HEK293 (cell line): Measurements from ENCODE around the gene CSNK1G3.
A peak's percentile ranks its signal among the peaks of the same experiment; 100 is the strongest.

ENCODE experiments used
- CTCF ChIA-PET: fragments of 350-600 bp; formaldehyde crosslinking; extraction: SDS; loops from one replicate; lab custom pipeline; 2021; ENCODE audit warnings: antibody characterized with exemption; lab: Yijun Ruan, JAX
- POLR2A ChIA-PET: fragments of 300-600 bp; formaldehyde crosslinking; extraction: SDS; loops from one replicate; lab custom pipeline; 2020; ENCODE audit warnings: antibody characterized with exemption, inconsistent platforms; lab: Yijun Ruan, JAX
- H3K27ac ChIP-seq: fragments of 200-500 bp; sonication (Bioruptor generic); 2 replicates; pipeline ENCODE4 v1.5.1; 2014; ENCODE audit warnings: low read depth, low read length, control low read depth, inconsistent platforms; ENCODE audit errors: extremely low read depth
- H3K36me3 ChIP-seq, 2 experiments: fragments of 200-500 bp in 1 of 2; sonication (Bioruptor generic) in 1 of 2; 1 replicate in 1 of 2; 2 replicates in 1 of 2; pipeline ENCODE4 v1.5.1; 2014 to 2017; ENCODE audit warnings: inconsistent platforms in 2 of 2, low read length in 2 of 2; ENCODE audit not compliant: control insufficient read depth in 2 of 2, insufficient read depth in 1 of 2
- H3K4me1 ChIP-seq: fragments of 200-500 bp; sonication (Bioruptor generic); 2 replicates; pipeline ENCODE4 v1.5.1; 2014; ENCODE audit warnings: mild to moderate bottlenecking, low read length, inconsistent platforms; ENCODE audit not compliant: control insufficient read depth, insufficient read depth
- H3K4me3 ChIP-seq: 2 replicates; pipeline ENCODE4 v1.5.1; 2011; ENCODE audit warnings: low read depth, mild to moderate bottlenecking, control low read depth, low read length, moderate library complexity
- H3K9me3 ChIP-seq: fragments of 200-500 bp; sonication (Bioruptor generic); 2 replicates; pipeline ENCODE4 v1.5.1; 2014; ENCODE audit warnings: low read depth, low read length, inconsistent platforms; ENCODE audit not compliant: control insufficient read depth, insufficient read depth
- AEBP2 ChIP-seq: fragments of 450-650 bp; formaldehyde crosslinking; IDR thresholded peaks from 2 replicates; pipeline ENCODE4 v1.5.1; 2016; ENCODE audit warnings: missing biosample characterization, missing genetic modification characterization, borderline replicate concordance
- BCL11B ChIP-seq: fragments of 450-650 bp; formaldehyde crosslinking; IDR thresholded peaks from 2 replicates; pipeline ENCODE4 v1.5.1; 2016; ENCODE audit warnings: low read depth, missing biosample characterization, missing genetic modification characterization
- EGR2 ChIP-seq: fragments of 450-650 bp; formaldehyde crosslinking; IDR thresholded peaks from 2 replicates; pipeline ENCODE4 v1.5.1; 2016; ENCODE audit warnings: low read depth, missing biosample characterization, missing genetic modification characterization
- GLI2 ChIP-seq: fragments of 450-650 bp; formaldehyde crosslinking; IDR thresholded peaks from 2 replicates; pipeline ENCODE4; 2017; ENCODE audit warnings: missing biosample characterization, missing genetic modification characterization, low read depth, borderline replicate concordance
- GLIS1 ChIP-seq: fragments of 450-650 bp; formaldehyde crosslinking; IDR thresholded peaks from 2 replicates; pipeline ENCODE4 v1.5.1; 2016; ENCODE audit warnings: missing biosample characterization, missing genetic modification characterization
- HIC1 ChIP-seq: fragments of 450-650 bp; formaldehyde crosslinking; IDR thresholded peaks from 2 replicates; pipeline ENCODE4 v1.5.1; 2016; ENCODE audit warnings: missing biosample characterization, missing genetic modification characterization
- KLF8 ChIP-seq: fragments of 450-650 bp; formaldehyde crosslinking; IDR thresholded peaks from 2 replicates; pipeline ENCODE4 v1.5.1; 2016; ENCODE audit warnings: missing biosample characterization, missing genetic modification characterization
- MYNN ChIP-seq: fragments of 450-650 bp; formaldehyde crosslinking; IDR thresholded peaks from 2 replicates; pipeline ENCODE4 v1.5.1; 2016; ENCODE audit warnings: missing biosample characterization, missing genetic modification characterization, borderline replicate concordance
- PRDM6 ChIP-seq: fragments of 450-650 bp; formaldehyde crosslinking; IDR thresholded peaks from 2 replicates; pipeline ENCODE4 v1.5.1; 2017; ENCODE audit warnings: missing biosample characterization, missing genetic modification characterization
- YY1 ChIP-seq: fragments of 450-650 bp; formaldehyde crosslinking; IDR thresholded peaks from 2 replicates; pipeline ENCODE4 v1.5.1; 2018; ENCODE audit warnings: missing biosample characterization, missing genetic modification characterization
- ZBTB21 ChIP-seq: fragments of 450-650 bp; formaldehyde crosslinking; IDR thresholded peaks from 2 replicates; pipeline ENCODE4 v1.5.1; 2017; ENCODE audit warnings: missing biosample characterization, missing genetic modification characterization
- ZFP3 ChIP-seq: fragments of 450-650 bp; formaldehyde crosslinking; IDR thresholded peaks from 2 replicates; pipeline ENCODE4 v1.5.1; 2016; ENCODE audit warnings: low read depth, missing biosample characterization, missing genetic modification characterization
- ZNF2 ChIP-seq: fragments of 450-650 bp; formaldehyde crosslinking; IDR thresholded peaks from 2 replicates; pipeline ENCODE4 v1.5.1; 2016; ENCODE audit warnings: missing biosample characterization, missing genetic modification characterization
- ZNF248 ChIP-seq: fragments of 450-650 bp; formaldehyde crosslinking; IDR thresholded peaks from 2 replicates; pipeline ENCODE4 v1.5.1; 2017; ENCODE audit warnings: missing biosample characterization, missing genetic modification characterization
- ZNF26 ChIP-seq: fragments of 450-650 bp; formaldehyde crosslinking; IDR thresholded peaks from 2 replicates; pipeline ENCODE4 v1.5.1; 2016; ENCODE audit warnings: missing biosample characterization, missing genetic modification characterization
- ZNF354C ChIP-seq: fragments of 450-650 bp; formaldehyde crosslinking; IDR thresholded peaks from 2 replicates; pipeline ENCODE4 v1.5.1; 2016; ENCODE audit warnings: missing biosample characterization, missing genetic modification characterization, low read depth, borderline replicate concordance
- ZNF501 ChIP-seq: fragments of 450-650 bp; formaldehyde crosslinking; IDR thresholded peaks from 2 replicates; pipeline ENCODE4 v1.5.1; 2016; ENCODE audit warnings: missing biosample characterization, missing genetic modification characterization
- ZNF529 ChIP-seq: fragments of 450-650 bp; formaldehyde crosslinking; IDR thresholded peaks from 2 replicates; pipeline ENCODE4 v1.5.1; 2017; ENCODE audit warnings: missing genetic modification characterization, missing biosample characterization; ENCODE audit not compliant: insufficient replicate concordance
- ZNF571 ChIP-seq: fragments of 450-650 bp; formaldehyde crosslinking; IDR thresholded peaks from 2 replicates; pipeline ENCODE4 v1.5.0; 2017; ENCODE audit warnings: missing biosample characterization, missing genetic modification characterization
- ZNF645 ChIP-seq: fragments of 450-650 bp; formaldehyde crosslinking; IDR thresholded peaks from 2 replicates; pipeline ENCODE4; 2016; ENCODE audit warnings: missing biosample characterization, missing genetic modification characterization
- ZNF777 ChIP-seq: fragments of 450-650 bp; formaldehyde crosslinking; IDR thresholded peaks from 2 replicates; pipeline ENCODE4 v1.5.1; 2017; ENCODE audit warnings: missing biosample characterization, missing genetic modification characterization, borderline replicate concordance
- ZSCAN16 ChIP-seq: fragments of 450-650 bp; formaldehyde crosslinking; IDR thresholded peaks from 2 replicates; pipeline ENCODE4 v1.5.1; 2016; ENCODE audit warnings: missing biosample characterization, missing genetic modification characterization
- ZXDB ChIP-seq: fragments of 450-650 bp; formaldehyde crosslinking; IDR thresholded peaks from 2 replicates; pipeline ENCODE4 v1.5.1; 2016; ENCODE audit warnings: missing biosample characterization, missing genetic modification characterization

Gene CSNK1G3

GRCh38 chr5:123530728-123531127 is 18.8 kb downstream of the CSNK1G3 start:
- CTCF ChIA-PET, result no interaction called here
- POLR2A ChIA-PET, result no interaction called here
- TF ChIP-seq PRDM6 (tag by site-specific recombination) (0 out of 2 replicates have a peak, but pooled peaks have one; percentile 21), ZNF777 (tag by site-specific recombination) (no peak)
- H3K36me3 ChIP-seq, result no peaks in the 10 kb centered on the region
- H3K27ac ChIP-seq, result no peak overlapping the region
- peaks cover 5% of the 10 kb centered on the region; the same call in 1 of the 2 replicates for H3K4me1 ChIP-seq
- no peaks in the 10 kb centered on the region for H3K9me3 ChIP-seq
- no peak overlapping the region for H3K4me3 ChIP-seq

GRCh38 chr5:123535648-123536047 is 23.7 kb downstream of the CSNK1G3 start:
- H3K27ac ChIP-seq, result no peak overlapping the region; the same call in 1 of the 2 replicates
- POLR2A ChIA-PET, result no interaction called here
- CTCF ChIA-PET, result interaction anchor here (1.2 kb wide), 1 partner anchor 92 kb away, joined by 3 read pairs; no protein-coding TSS in a partner anchor
- H3K36me3 ChIP-seq, result no peaks in the 10 kb centered on the region
- H3K4me1 ChIP-seq, result peaks cover 14% of the 10 kb centered on the region
- TF ChIP-seq ZSCAN16 (tag by site-specific recombination) (no peak), ZNF26 (no peak), ZFP3 (tag by site-specific recombination) (no peak), GLI2 (tag by site-specific recombination) (no peak), HIC1 (tag by site-specific recombination) (no peak), KLF8 (tag by site-specific recombination) (no peak), BCL11B (no peak), ZBTB21 (no peak), ZNF501 (tag by site-specific recombination) (no peak), ZNF354C (no peak)
- H3K9me3 ChIP-seq, result no peaks in the 10 kb centered on the region
- H3K4me3 ChIP-seq, result no peak overlapping the region

GRCh38 chr5:123537256-123537655 is 25.3 kb downstream of the CSNK1G3 start:
- peaks cover 14% of the 10 kb centered on the region for H3K4me1 ChIP-seq
- ChIA-PET CTCF (no interaction called here), POLR2A (no interaction called here)
- no peak overlapping the region for H3K4me3 ChIP-seq
- H3K36me3 ChIP-seq, result no peaks in the 10 kb centered on the region; a peak in 1 of 3 replicates
- no peak overlapping the region for H3K27ac ChIP-seq
- H3K9me3 ChIP-seq, result no peaks in the 10 kb centered on the region
- TF ChIP-seq AEBP2 (tag by site-specific recombination) (no peak), ZNF571 (no peak), ZNF645 (no peak), ZXDB (tag by site-specific recombination) (no peak), EGR2 (tag by site-specific recombination) (peak; percentile 76), YY1 (tag by site-specific recombination) (no peak), ZNF529 (tag by site-specific recombination) (no peak), ZNF2 (tag by site-specific recombination) (no peak), GLIS1 (tag by site-specific recombination) (no peak), PRDM6 (tag by site-specific recombination) (no peak), ZNF248 (tag by site-specific recombination) (no peak), MYNN (no peak)
